GM12873 (cell line): ENCODE results near the gene AXIN2.
A peak's percentile ranks its signal among the peaks of the same experiment; 100 is the strongest.

Experiments
- TF ChIP-seq, protein P1 (sequence below): IDR thresholded peaks from 2 replicates; pipeline ENCODE4 v1.5.1; 2012; ENCODE audit warnings: low read depth, mild to moderate bottlenecking, moderate library complexity, low read length, control low read depth; ENCODE audit not compliant: insufficient read depth; ENCODE audit errors: missing control alignments

The AXIN2 gene, protein sequence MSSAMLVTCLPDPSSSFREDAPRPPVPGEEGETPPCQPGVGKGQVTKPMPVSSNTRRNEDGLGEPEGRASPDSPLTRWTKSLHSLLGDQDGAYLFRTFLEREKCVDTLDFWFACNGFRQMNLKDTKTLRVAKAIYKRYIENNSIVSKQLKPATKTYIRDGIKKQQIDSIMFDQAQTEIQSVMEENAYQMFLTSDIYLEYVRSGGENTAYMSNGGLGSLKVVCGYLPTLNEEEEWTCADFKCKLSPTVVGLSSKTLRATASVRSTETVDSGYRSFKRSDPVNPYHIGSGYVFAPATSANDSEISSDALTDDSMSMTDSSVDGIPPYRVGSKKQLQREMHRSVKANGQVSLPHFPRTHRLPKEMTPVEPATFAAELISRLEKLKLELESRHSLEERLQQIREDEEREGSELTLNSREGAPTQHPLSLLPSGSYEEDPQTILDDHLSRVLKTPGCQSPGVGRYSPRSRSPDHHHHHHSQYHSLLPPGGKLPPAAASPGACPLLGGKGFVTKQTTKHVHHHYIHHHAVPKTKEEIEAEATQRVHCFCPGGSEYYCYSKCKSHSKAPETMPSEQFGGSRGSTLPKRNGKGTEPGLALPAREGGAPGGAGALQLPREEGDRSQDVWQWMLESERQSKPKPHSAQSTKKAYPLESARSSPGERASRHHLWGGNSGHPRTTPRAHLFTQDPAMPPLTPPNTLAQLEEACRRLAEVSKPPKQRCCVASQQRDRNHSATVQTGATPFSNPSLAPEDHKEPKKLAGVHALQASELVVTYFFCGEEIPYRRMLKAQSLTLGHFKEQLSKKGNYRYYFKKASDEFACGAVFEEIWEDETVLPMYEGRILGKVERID

DNA sequence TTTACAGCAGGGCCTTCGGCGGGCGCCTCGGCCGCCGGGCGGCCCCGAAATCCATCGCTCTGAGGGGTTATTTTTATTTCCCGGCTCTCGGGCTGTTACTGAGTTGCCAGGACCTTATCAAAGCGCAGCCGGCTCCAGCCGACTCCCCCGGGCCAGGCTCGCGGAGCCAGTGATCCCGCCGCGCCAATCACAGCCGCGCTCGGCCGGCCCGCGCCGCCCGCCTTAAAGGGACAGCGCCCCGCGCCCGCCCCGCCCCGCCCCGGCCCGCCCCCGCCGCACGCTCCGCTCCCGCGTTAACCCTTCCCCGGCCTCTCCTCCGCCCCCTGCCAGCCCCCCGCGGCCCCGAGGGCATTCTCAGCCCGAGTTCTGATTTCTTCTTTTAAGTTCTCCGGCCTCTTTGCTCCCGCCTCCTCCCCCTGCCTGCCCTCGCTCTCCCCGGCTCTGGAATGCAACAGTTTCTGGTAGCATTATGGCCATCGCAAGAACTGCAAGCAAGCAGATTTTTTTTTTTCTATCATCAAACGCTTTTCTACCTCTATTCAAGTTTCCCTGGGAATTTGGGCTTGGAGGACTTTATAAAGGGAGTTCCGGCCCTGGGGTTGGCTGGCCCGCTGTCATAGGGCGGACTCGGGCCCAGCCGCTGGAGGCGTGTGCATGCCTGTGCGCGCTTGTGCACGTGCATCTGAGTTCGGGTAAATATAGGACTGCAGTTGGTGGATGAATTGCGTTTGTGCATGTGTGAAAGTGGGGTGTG lies at the start of gene AXIN2:
AXIN2 (minus strand) TSS at position 197 of the 754 bp plus-strand sequence. CDS start 3,028 bp downstream, outside the sequence.
- TF ChIP-seq, protein P1, sequence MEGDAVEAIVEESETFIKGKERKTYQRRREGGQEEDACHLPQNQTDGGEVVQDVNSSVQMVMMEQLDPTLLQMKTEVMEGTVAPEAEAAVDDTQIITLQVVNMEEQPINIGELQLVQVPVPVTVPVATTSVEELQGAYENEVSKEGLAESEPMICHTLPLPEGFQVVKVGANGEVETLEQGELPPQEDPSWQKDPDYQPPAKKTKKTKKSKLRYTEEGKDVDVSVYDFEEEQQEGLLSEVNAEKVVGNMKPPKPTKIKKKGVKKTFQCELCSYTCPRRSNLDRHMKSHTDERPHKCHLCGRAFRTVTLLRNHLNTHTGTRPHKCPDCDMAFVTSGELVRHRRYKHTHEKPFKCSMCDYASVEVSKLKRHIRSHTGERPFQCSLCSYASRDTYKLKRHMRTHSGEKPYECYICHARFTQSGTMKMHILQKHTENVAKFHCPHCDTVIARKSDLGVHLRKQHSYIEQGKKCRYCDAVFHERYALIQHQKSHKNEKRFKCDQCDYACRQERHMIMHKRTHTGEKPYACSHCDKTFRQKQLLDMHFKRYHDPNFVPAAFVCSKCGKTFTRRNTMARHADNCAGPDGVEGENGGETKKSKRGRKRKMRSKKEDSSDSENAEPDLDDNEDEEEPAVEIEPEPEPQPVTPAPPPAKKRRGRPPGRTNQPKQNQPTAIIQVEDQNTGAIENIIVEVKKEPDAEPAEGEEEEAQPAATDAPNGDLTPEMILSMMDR, result peak; percentile 18

DNA sequence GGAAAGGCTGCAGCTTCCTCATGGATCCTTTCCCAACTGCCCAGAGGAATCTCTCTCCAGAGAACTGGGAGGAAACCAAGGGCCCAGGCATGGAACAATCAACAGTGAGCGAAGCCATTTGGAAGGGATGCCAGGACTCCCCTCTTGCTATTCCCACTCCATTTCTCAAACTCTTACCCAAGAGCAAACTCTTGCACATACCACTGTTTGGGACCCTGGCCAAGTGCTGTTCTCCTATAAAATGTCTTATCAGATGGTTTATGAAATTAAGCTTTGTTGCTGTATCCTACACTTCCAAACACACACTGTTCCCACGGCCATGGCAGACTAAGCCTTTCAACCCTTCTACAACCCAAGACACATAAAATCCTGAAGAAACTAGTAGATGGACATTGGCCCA lies 48.3 kb upstream of the AXIN2 start:
- TF ChIP-seq, protein P1, result no peak

DNA sequence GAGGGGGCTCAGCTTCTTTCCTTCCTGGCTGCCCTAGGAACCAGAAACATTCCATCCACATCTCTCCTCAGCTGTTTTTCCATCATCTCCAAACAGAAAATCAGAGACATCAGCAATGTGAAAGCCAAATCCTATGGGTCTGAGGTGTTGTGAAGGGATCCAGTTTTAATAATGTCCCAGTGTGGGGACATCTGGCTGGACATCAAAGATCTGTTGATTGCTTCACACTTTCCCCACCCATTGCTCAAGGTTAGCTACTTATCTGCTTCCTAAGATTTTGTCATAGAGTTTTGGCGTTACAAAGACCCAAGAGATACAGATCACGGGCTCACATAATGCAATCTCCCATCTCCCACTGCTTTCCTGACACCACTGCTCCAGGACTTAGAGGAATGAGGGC lies 47.8 kb upstream of the AXIN2 start:
- TF ChIP-seq, protein P1, result no peak

DNA sequence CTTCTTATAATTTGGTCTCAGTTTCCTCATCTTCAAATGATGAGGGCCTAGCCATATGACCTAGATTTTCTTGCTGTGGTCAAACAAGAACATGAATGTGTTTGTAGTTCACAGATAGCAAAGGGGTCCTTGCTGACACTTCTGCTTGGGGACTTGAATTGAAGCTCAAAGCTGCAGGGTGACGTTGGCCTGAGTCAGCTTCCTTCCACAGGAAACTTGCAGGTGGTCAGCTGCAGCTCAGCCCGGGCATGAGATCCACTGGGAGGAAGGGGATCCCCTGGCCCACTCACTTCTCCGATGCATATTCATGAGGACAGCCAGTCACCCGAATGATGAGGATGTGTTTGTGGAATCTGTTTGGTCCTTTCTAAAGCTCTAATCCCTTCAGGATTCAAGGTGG lies 42.6 kb upstream of the AXIN2 start:
- TF ChIP-seq, protein P1, result no peak

DNA sequence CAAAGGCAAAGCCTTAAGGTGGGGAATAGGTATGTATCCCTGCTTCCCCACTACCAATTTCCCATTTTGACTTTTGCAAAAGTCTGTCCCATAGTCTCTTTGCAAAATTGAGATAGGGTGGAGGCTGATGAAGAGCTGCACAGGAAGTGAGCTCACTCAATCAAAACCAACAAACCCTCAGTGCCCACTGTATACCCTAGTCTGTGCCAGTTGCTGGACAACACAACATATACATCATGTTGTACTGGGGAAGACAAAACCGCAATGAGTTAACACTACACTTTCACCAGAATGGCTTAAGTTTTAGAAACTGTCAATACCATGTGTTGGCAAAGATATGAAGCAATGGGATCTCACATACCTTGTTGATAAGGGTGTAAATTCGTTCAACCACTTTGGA lies 40.4 kb upstream of the AXIN2 start:
- TF ChIP-seq, protein P1, result no peak

DNA sequence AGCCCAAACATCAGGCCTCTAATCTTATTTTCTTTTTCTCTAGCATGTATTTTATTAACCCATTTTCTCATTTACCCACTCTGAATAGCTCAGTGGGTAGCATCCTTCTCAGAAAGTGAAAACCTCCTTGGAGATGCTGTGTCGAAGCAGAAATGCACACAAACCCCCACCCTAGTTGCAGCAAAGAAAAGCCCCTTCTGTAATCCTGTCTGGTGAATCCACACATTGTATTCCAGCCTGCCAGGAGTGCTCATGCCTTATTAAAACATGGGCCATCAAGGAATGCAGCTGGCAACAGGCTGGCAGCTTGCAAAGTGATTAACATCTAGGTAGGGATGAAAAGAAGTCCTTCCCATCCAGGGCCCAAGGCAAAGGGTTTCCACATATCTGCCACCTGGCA lies 39.7 kb upstream of the AXIN2 start:
- TF ChIP-seq, protein P1, result no peak
